Esophagus mucosa (tissue), 1 donor: ENCODE results near the gene PGAP3. TPM values are rescaled to one million over a fixed set of nuclear protein-coding genes. Genes with fewer than 3 reads are reported as not detected.

Experiments
- ATAC-seq: fragments of 200-7000 bp; cut with Tn5 transposase; one replicate; pipeline ENCODE4 v1.9.1; 2020
- total RNA-seq: library from RNA; stranded (reverse); gene quantifications from one replicate; pipeline ENCODE4 v1.2.4, GENCODE V29; 2023
- donor health status: DM: yes; HTN: yes; CAD: no.

PGAP3 gene
- total RNA-seq, 1 donor from 2014 or later, result 22.4 TPM

- ATAC-seq, result no peak
These were observed 17.7 kb downstream of the PGAP3 start for GRCh38 chr17:39669897-39670735.

GRCh38 chr17:39667945-39668924 lies 19.6 kb downstream of the PGAP3 start, which contains the start of gene PNMT:
Gene PNMT (plus strand): TSS chr17:39668453. CDS start chr17:39668476, 23 bp downstream.
- peak; percentile 27 for ATAC-seq

- ATAC-seq, result no peak
These were observed 20.5 kb downstream of the PGAP3 start for GRCh38 chr17:39667262-39667944.

- no peak for ATAC-seq
These were observed 21.1 kb downstream of the PGAP3 start for GRCh38 chr17:39666601-39667261.

- ATAC-seq, result no peak
These were observed 21.6 kb downstream of the PGAP3 start for GRCh38 chr17:39666231-39666600.

GRCh38 chr17:39665642-39666224 lies 22.1 kb downstream of the PGAP3 start:
- peak; percentile 19 for ATAC-seq

GRCh38 chr17:39664581-39665561 lies 23.0 kb downstream of the PGAP3 start, which contains the start of gene TCAP:
Gene TCAP (plus strand): TSS chr17:39665349. CDS start chr17:39665360, 11 bp downstream.
- no peak for ATAC-seq

GRCh38 chr17:39663688-39664580 lies 23.9 kb downstream of the PGAP3 start:
- no peak for ATAC-seq

- no peak for ATAC-seq
These were observed 24.5 kb downstream of the PGAP3 start for GRCh38 chr17:39663340-39663687.

GRCh38 chr17:39662551-39663339 lies 25.1 kb downstream of the PGAP3 start:
- ATAC-seq, result no peak

GRCh38 chr17:39661744-39662541 lies 25.9 kb downstream of the PGAP3 start:
- ATAC-seq, result no peak

- no peak for ATAC-seq
These were observed 27.2 kb downstream of the PGAP3 start for GRCh38 chr17:39660397-39661385.

- no peak for ATAC-seq
These were observed 27.9 kb downstream of the PGAP3 start for GRCh38 chr17:39660011-39660360.

GRCh38 chr17:39659279-39660010 lies 28.4 kb downstream of the PGAP3 start:
- no peak for ATAC-seq

- no peak for ATAC-seq
These were observed 29.1 kb downstream of the PGAP3 start for GRCh38 chr17:39658760-39659159.

GRCh38 chr17:39658346-39658745 lies 29.5 kb downstream of the PGAP3 start:
- no peak for ATAC-seq
